GM12878 (cell line): ENCODE measurements around the gene VSIG8. TPM values are rescaled to one million over a fixed set of nuclear protein-coding genes. Genes with fewer than 3 reads are reported as not detected.

ENCODE experiments used
- ATAC-seq: fragments of 200-7000 bp; cut with Tn5 transposase; 3 replicates; pipeline ENCODE4 v1.9.1; 2020; ENCODE audit warnings: mild to moderate bottlenecking, moderate library complexity
- BruUV-seq: library from RNA; stranded (reverse); fragments of 400-500 nt; replicated peaks from 2 replicates; lab custom pipeline; 2021; lab: Mats Ljungman, UMichigan
- CTCF ChIA-PET: fragments of 300-600 bp; sonication (Branson Sonifier 250); formaldehyde crosslinking; extraction: SDS; loops from one replicate; lab custom pipeline; 2021; ENCODE audit warnings: inconsistent platforms; lab: Yijun Ruan, JAX
- POLR2A ChIA-PET: fragments of 350-600 bp; formaldehyde crosslinking; extraction: SDS; loops from one replicate; lab custom pipeline; 2021; ENCODE audit warnings: inconsistent platforms; lab: Charles Lee
- RAD21 ChIA-PET: fragments of 300-600 bp; sonication (Branson Sonifier 250); formaldehyde crosslinking; loops from one replicate; lab custom pipeline; 2023; ENCODE audit warnings: antibody characterized with exemption; ENCODE audit not compliant: unreplicated experiment; lab: Charles Lee
- SMC1A ChIA-PET: fragments of 300-600 bp; sonication (Branson Sonifier 250); formaldehyde crosslinking; loops from one replicate; lab custom pipeline; 2023; ENCODE audit not compliant: unreplicated experiment, uncharacterized antibody; lab: Charles Lee
- DNase-seq: peaks from one replicate; pipeline ENCODE4 v3.0.0-alpha.2; 2011; ENCODE audit warnings: low read depth, low spot score
- FAIRE-seq: peaks from 3 replicates; lab custom pipeline; 2011; peaks lifted over from hg19 to GRCh38; lab: Jason Lieb, UNC
- H2AFZ ChIP-seq: 2 replicates; pipeline ENCODE4 v1.6.0; 2011; ENCODE audit warnings: low read depth, low read length, control low read depth; ENCODE audit not compliant: control insufficient read depth
- H3K27ac ChIP-seq: 2 replicates; pipeline ENCODE4 v1.5.1; 2011; ENCODE audit warnings: control low read depth; ENCODE audit not compliant: control insufficient read depth, insufficient read depth
- H3K27me3 ChIP-seq, 2 experiments: replicated peaks in 1 of 2; 2 replicates each; pipeline versions ENCODE4 v1.6.0 to v1.6.1; 2011; ENCODE audit warnings: low read length in 1 of 2; ENCODE audit not compliant: control insufficient read depth in 2 of 2, insufficient read depth in 2 of 2
- H3K36me3 ChIP-seq, 2 experiments: 2 replicates each; pipeline ENCODE4 v1.5.1; 2011; ENCODE audit warnings: low read length in 1 of 2; ENCODE audit not compliant: control insufficient read depth in 2 of 2, insufficient read depth in 2 of 2
- H3K4me1 ChIP-seq: 2 replicates; pipeline ENCODE4 v1.6.1; 2011; ENCODE audit warnings: mild to moderate bottlenecking, low read length, moderate library complexity, mixed read lengths; ENCODE audit not compliant: control insufficient read depth, insufficient read depth
- H3K4me2 ChIP-seq: 2 replicates; pipeline ENCODE4 v1.6.0; 2011; ENCODE audit warnings: control low read depth; ENCODE audit not compliant: control insufficient read depth, insufficient read depth
- H3K4me3 ChIP-seq: fragments of 200-600 bp; sonication (generic); 2 replicates; pipeline ENCODE4 v1.5.1; 2016
- H3K79me2 ChIP-seq: 2 replicates; pipeline ENCODE4 v1.6.0; 2011; ENCODE audit warnings: low read length; ENCODE audit not compliant: control insufficient read depth, insufficient read depth
- H3K9ac ChIP-seq: 2 replicates; pipeline ENCODE4 v1.8.0; 2011; ENCODE audit warnings: low read length, control low read depth, mixed read lengths; ENCODE audit not compliant: control insufficient read depth, insufficient read depth
- H3K9me3 ChIP-seq: replicated peaks from 3 replicates; pipeline ENCODE4 v1.5.1; 2011; ENCODE audit warnings: mild to moderate bottlenecking, low read length; ENCODE audit not compliant: control insufficient read depth, insufficient read depth
- H4K20me1 ChIP-seq: 2 replicates; pipeline ENCODE4 v1.6.0; 2011; ENCODE audit not compliant: control insufficient read depth, insufficient read depth
- BHLHE40 ChIP-seq, 2 experiments: fragments of 450-650 bp in 1 of 2; IDR thresholded peaks; 2 replicates each; pipeline ENCODE4 v1.6.1; 2011 to 2017; ENCODE audit warnings: low read depth in 2 of 2, borderline replicate concordance in 1 of 2, improper control_type of control experiment in 1 of 2, low read length in 1 of 2, mild to moderate bottlenecking in 1 of 2
- CREB1 ChIP-seq: IDR thresholded peaks from 2 replicates; pipeline ENCODE4 v1.6.1; 2012; ENCODE audit warnings: low read depth, mild to moderate bottlenecking, inconsistent platforms
- E4F1 ChIP-seq: fragments of 450-650 bp; IDR thresholded peaks from 2 replicates; pipeline ENCODE4 v1.6.1; 2018; ENCODE audit warnings: borderline replicate concordance, mild to moderate bottlenecking; ENCODE audit not compliant: partially characterized antibody
- IRF5 ChIP-seq: fragments of 450-650 bp; IDR thresholded peaks from 2 replicates; pipeline ENCODE4 v1.6.1; 2017; ENCODE audit warnings: borderline replicate concordance
- MEF2A ChIP-seq: IDR thresholded peaks from 2 replicates; pipeline ENCODE4 v1.6.1; 2011; ENCODE audit warnings: low read depth, mild to moderate bottlenecking, low read length, moderate library complexity; ENCODE audit not compliant: insufficient read depth
- RUNX3 ChIP-seq: IDR thresholded peaks from 2 replicates; pipeline ENCODE4 v1.6.1; 2012; ENCODE audit warnings: low read length, inconsistent platforms
- ZBTB40 ChIP-seq: fragments of 450-650 bp; IDR thresholded peaks from 2 replicates; pipeline ENCODE4 v1.6.1; 2016; ENCODE audit warnings: mild to moderate bottlenecking, moderate library complexity, borderline replicate concordance
- ZNF384 ChIP-seq: IDR thresholded peaks from 2 replicates; pipeline ENCODE4 v1.6.1; 2012; ENCODE audit warnings: low read depth, mild to moderate bottlenecking, low read length, improper control_type of control experiment, borderline replicate concordance
- WGBS: methylation state at CpG from one replicate; pipeline ENCODE4 v1.1.6; 2016; ENCODE audit warnings: low lambda C conversion rate; ENCODE audit not compliant: insufficient replicate concordance, insufficient coverage; ENCODE audit errors: missing lambda C conversion rate; 5-methylcytosine and 5-hydroxymethylcytosine counted together
- in situ Hi-C: fragments of 300-500 bp; cut with MboI; formaldehyde crosslinking; loops from 9 replicates; pipeline ENCODE4 v1.14.3; 2018; ENCODE audit warnings: mixed read lengths
- intact Hi-C: fragments of 100-400 bp; cut with micrococcal nuclease; formaldehyde crosslinking; loops from one replicate; pipeline ENCODE4 v1.14.2; 2022; ENCODE audit not compliant: unreplicated experiment
- polyA plus RNA-seq, 11 experiments: library from polyadenylated mRNA; depleted of rRNA in 4 of 11; unstranded in 6 of 11; stranded (reverse) in 5 of 11; fragments of >200 nt; fragmentation: Nextera tagmentation in 4 of 11; fragmentation: Illumina TruSeq in 1 of 11; extraction: Ambion mirVana in 4 of 11; extraction: Trizol in 1 of 11; gene quantifications; 1 replicate in 1 of 11; 2 replicates in 10 of 11; pipeline versions ENCODE4 v1.2.1 to v1.2.3, GENCODE V29; 2011 to 2016; ENCODE audit warnings: inconsistent platforms in 2 of 11, missing spikeins in 2 of 11, low read depth in 1 of 11
- total RNA-seq, 4 experiments: library from RNA; depleted of rRNA in 3 of 4; stranded (reverse); fragments of >200 nt in 3 of 4; fragmentation: Illumina TruSeq in 1 of 4; extraction: Trizol in 1 of 4; gene quantifications; 2 replicates each; pipeline versions ENCODE4 v1.2.1 to v1.2.3, GENCODE V29; 2013 to 2021

The VSIG8 gene
- total and polyA plus RNA-seq, 10 of the 15 experiments (the other 5 are each of a cell fraction or from before 2014, with no cell fraction given) = not detected

GRCh38 chr1:159827549-159827948, 34.9 kb downstream of the VSIG8 start:
- TF ChIP-seq MEF2A = 0 out of 2 replicates have a peak, but pooled peaks have one; percentile 14
- no peak for TF ChIP-seq E4F1
- TF ChIP-seq RUNX3 = peak; percentile 38; the same call in 1 of the 2 replicates
- peak in 1 of 2 experiments; percentile 8; a peak in 1 of 4 replicates for TF ChIP-seq BHLHE40 (IDR thresholded peaks at IDR 0.05; ENCODE audit: borderline replicate concordance in 1 of 2, low read depth in 2 of 2, low read length in 1 of 2)
- TF ChIP-seq ZBTB40 = no peak
- TF ChIP-seq CREB1 = no peak
- peak; percentile 64; the same call in 1 of the 2 replicates for TF ChIP-seq ZNF384
- TF ChIP-seq IRF5 = no peak
- H3K4me2 ChIP-seq = no peak overlapping the region
- no peaks in the 10 kb centered on the region for H3K79me2 ChIP-seq
- SMC1A ChIA-PET = interaction anchor here (0.6 to 3.4 kb wide), 7 partner anchors 12 to 180 kb away, joined by 3 to 21 read pairs (median 4); no protein-coding TSS in a partner anchor
- no peaks in the 10 kb centered on the region for H3K36me3 ChIP-seq
- H3K9ac ChIP-seq = no peak overlapping the region
- no peak for DNase-seq
- no peak overlapping the region for H2AFZ ChIP-seq
- peaks cover 0 to 4% of the 10 kb centered on the region in 2 experiments; a peak in 1 of 4 replicates for H3K27me3 ChIP-seq
- 79% methylated on average over 3 of the region's 3 CpGs for WGBS
- H3K4me3 ChIP-seq = no peak overlapping the region
- in situ Hi-C loops (no loop called here), intact Hi-C loops (loop anchor here (2.0 to 5.0 kb wide), 2 partner anchors 45 to 63 kb away; partner anchors contain the start of gene DUSP23)
- H3K27ac ChIP-seq = no peak overlapping the region
- H3K9me3 ChIP-seq = peaks cover 2% of the 10 kb centered on the region; the same call in 1 of the 3 replicates
- H4K20me1 ChIP-seq = no peaks in the 10 kb centered on the region
- ATAC-seq = no peak; the same call in 2 of the 3 replicates
- CTCF ChIA-PET = interaction anchor here (0.9 to 16.1 kb wide), 4 partner anchors 26 to 182 kb away, joined by 3 to 178 read pairs (median 5); partner anchors contain the start of gene FCRL6
- BruUV-seq = no TSS peak
- RAD21 ChIA-PET = interaction anchor here (0.8 to 1.0 kb wide), 3 partner anchors 28 to 65 kb away, joined by 4 to 5 read pairs (median 4); no protein-coding TSS in a partner anchor
- no peak for FAIRE-seq
- H3K4me1 ChIP-seq = peaks cover 35% of the 10 kb centered on the region
- POLR2A ChIA-PET = interaction anchor here (0.9 kb wide), 1 partner anchor 62 kb away, joined by 3 read pairs; no protein-coding TSS in a partner anchor
